Stomach (tissue), 9 donors: ENCODE measurements around the gene FAM107B. TPM values are rescaled to one million over a fixed set of nuclear protein-coding genes. Genes with fewer than 3 reads are reported as not detected.

Experiments used
- DNase-seq, 2 donors: peaks; one replicate each; pipeline versions ENCODE4 v3.0.0 to v3.0.0-alpha.2; 2013 to 2019
- H3K27ac ChIP-seq, 5 donors: fragments of 200-600 bp in 4 of 5; sonication (generic) in 4 of 5; one replicate each; pipeline ENCODE4 v1.5.1; 2013 to 2019; ENCODE audit warnings: mild to moderate bottlenecking in 1 of 5, moderate library complexity in 1 of 5
- H3K27me3 ChIP-seq, 3 donors: fragments of 200-600 bp; sonication (generic); one replicate each; pipeline ENCODE4 v1.5.1; 2017 to 2019; ENCODE audit warnings: mixed run types in 1 of 3
- H3K36me3 ChIP-seq, 4 donors: fragments of 200-600 bp; sonication (generic); 1 replicate in 3 of 4; 2 replicates in 1 of 4; pipeline ENCODE4 v1.5.1; 2016 to 2019
- H3K4me1 ChIP-seq, 4 donors: fragments of 200-600 bp; sonication (generic); one replicate each; pipeline ENCODE4 v1.5.1; 2016 to 2019
- H3K4me3 ChIP-seq, 4 donors: fragments of 200-600 bp; sonication (generic) in 3 of 4; one replicate each; pipeline ENCODE4 v1.5.1; 2016 to 2019; ENCODE audit warnings: mild to moderate bottlenecking in 1 of 4
- H3K9me3 ChIP-seq, 4 donors: fragments of 200-600 bp; sonication (generic); one replicate each; pipeline ENCODE4 v1.5.1; 2016 to 2019
- EP300 ChIP-seq: sonication (generic); formaldehyde crosslinking; IDR thresholded peaks from one replicate; pipeline ENCODE4 v1.6.1; 2017; ENCODE audit warnings: antibody characterized with exemption
- POLR2A ChIP-seq, 4 donors: fragments of 450-650 bp; IDR thresholded peaks; one replicate each; pipeline ENCODE4 v1.6.1; 2016; ENCODE audit warnings: antibody characterized with exemption in 4 of 4, control low read depth in 2 of 4, mild to moderate bottlenecking in 1 of 4, moderate library complexity in 1 of 4
- POLR2AphosphoS5 ChIP-seq, 3 donors: sonication (generic); formaldehyde crosslinking; IDR thresholded peaks; one replicate each; pipeline ENCODE4 v1.6.1; 2016; ENCODE audit warnings: antibody characterized with exemption in 3 of 3
- WGBS, 5 donors: extraction: QIAGEN DNeasy Blood & Tissue Kit in 3 of 5; methylation state at CpG; one replicate each; pipeline versions ENCODE4 v1.1.5 to v1.1.7; 2013 to 2018; 5-methylcytosine and 5-hydroxymethylcytosine counted together
- intact Hi-C: fragments of 100-400 bp; cut with DNase I; formaldehyde crosslinking; loops from one replicate; pipeline ENCODE4 v1.15.1; 2023; ENCODE audit warnings: low total_unique reads
- polyA plus RNA-seq, 3 donors: library from polyadenylated mRNA; stranded (reverse); fragments of 200-250 nt; gene quantifications; one replicate each; pipeline ENCODE4 v1.2.3, GENCODE V29; 2013
- total RNA-seq, 5 donors: library from RNA; depleted of rRNA; stranded (reverse); fragments of >200 nt; gene quantifications; one replicate each; pipeline versions ENCODE4 v1.1.0 to v1.2.3, GENCODE V29; 2014 to 2016
- TF ChIP-seq, protein P1 (sequence below), 7 experiments: fragments of 450-650 bp in 4 of 7; fragments of 200-600 bp in 3 of 7; sonication (generic) in 3 of 7; IDR thresholded peaks; one replicate each; pipeline ENCODE4 v1.5.1; 2016 to 2019; ENCODE audit warnings: antibody characterized with exemption in 7 of 7, control low read depth in 2 of 7, mild to moderate bottlenecking in 1 of 7
- donor health status: healthy with polysubstance abuse.
- donor health status: Bipolar disorder and iron deficiency.
- donor health status: healthy.

FAM107B gene
- total and polyA plus RNA-seq, 8 donors, result 18.7 to 397 (median 160) TPM

DNA sequence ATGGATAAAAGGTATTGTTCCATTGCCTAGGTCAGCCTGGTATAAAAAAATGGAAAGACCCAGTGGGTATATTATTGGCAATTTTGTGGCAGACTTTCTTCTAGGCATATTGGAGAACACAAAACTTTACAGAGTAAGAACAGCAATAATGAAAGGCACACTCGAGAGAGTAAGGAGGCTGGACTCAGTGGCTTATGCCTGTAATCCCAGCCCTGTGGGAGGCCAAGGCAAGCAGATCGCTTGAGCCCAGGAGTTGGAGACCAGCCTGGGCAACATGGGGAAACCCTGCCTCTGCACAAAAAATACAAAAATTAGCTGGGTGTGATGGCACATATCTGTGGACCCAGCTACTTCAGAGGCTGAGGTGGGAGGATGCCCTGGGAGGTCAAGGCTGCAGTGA, 158.2 kb downstream of the FAM107B start:
- Histone ChIP-seq H3K27me3 (no peaks in the 10 kb centered on the region), H3K9me3 (no peaks in the 10 kb centered on the region), H3K27ac (no peak overlapping the region), H3K4me3 (no peak overlapping the region), H3K36me3 (no peaks in the 10 kb centered on the region), H3K4me1 (peaks cover 7 to 58% (median 15%) of the 10 kb centered on the region in 4 donors)
- TF ChIP-seq, protein P1, sequence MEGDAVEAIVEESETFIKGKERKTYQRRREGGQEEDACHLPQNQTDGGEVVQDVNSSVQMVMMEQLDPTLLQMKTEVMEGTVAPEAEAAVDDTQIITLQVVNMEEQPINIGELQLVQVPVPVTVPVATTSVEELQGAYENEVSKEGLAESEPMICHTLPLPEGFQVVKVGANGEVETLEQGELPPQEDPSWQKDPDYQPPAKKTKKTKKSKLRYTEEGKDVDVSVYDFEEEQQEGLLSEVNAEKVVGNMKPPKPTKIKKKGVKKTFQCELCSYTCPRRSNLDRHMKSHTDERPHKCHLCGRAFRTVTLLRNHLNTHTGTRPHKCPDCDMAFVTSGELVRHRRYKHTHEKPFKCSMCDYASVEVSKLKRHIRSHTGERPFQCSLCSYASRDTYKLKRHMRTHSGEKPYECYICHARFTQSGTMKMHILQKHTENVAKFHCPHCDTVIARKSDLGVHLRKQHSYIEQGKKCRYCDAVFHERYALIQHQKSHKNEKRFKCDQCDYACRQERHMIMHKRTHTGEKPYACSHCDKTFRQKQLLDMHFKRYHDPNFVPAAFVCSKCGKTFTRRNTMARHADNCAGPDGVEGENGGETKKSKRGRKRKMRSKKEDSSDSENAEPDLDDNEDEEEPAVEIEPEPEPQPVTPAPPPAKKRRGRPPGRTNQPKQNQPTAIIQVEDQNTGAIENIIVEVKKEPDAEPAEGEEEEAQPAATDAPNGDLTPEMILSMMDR (IDR thresholded peaks at IDR 0.05), result no peak
- TF ChIP-seq EP300 (no peak), POLR2A (IDR thresholded peaks at IDR 0.05) (no peak), POLR2AphosphoS5 (IDR thresholded peaks at IDR 0.05) (no peak)
- no peak for DNase-seq
- 75 to 95% (median 85%) methylated on average over 2 of the region's 2 CpGs for WGBS, 5 donors
- intact Hi-C loops, result no loop called here

DNA sequence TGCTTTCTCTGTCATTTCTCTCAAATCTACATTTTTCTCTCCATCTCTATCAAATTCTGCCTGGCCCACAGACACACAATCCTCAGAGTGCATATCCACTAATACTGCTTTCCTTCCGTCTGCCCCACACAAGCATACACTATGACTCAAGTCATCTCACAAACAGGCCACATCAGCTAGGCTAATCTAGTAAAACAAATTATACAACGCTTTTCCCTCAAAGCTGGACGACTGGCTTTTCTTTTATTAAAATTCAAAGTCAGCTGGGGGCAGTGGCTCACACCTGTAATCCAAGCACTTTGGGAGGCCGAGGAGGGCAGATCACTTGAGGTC, 161.1 kb downstream of the FAM107B start:
- Histone ChIP-seq H3K4me3 (no peak overlapping the region), H3K36me3 (no peaks in the 10 kb centered on the region), H3K9me3 (no peaks in the 10 kb centered on the region), H3K27me3 (no peaks in the 10 kb centered on the region), H3K27ac (peak overlapping the region; percentile 19 to 69 (median 39)), H3K4me1 (peaks cover 8 to 76% (median 22%) of the 10 kb centered on the region in 4 donors)
- 46 to 72% (median 59%) methylated on average over 4 of the region's 4 CpGs for WGBS, 5 donors
- no peak for DNase-seq
- no peak for TF ChIP-seq POLR2AphosphoS5 (IDR thresholded peaks at IDR 0.05)
- no peak for TF ChIP-seq EP300
- TF ChIP-seq, protein P1 (IDR thresholded peaks at IDR 0.05), result no peak
- TF ChIP-seq POLR2A (IDR thresholded peaks at IDR 0.05), result no peak
- intact Hi-C loops, result no loop called here

DNA sequence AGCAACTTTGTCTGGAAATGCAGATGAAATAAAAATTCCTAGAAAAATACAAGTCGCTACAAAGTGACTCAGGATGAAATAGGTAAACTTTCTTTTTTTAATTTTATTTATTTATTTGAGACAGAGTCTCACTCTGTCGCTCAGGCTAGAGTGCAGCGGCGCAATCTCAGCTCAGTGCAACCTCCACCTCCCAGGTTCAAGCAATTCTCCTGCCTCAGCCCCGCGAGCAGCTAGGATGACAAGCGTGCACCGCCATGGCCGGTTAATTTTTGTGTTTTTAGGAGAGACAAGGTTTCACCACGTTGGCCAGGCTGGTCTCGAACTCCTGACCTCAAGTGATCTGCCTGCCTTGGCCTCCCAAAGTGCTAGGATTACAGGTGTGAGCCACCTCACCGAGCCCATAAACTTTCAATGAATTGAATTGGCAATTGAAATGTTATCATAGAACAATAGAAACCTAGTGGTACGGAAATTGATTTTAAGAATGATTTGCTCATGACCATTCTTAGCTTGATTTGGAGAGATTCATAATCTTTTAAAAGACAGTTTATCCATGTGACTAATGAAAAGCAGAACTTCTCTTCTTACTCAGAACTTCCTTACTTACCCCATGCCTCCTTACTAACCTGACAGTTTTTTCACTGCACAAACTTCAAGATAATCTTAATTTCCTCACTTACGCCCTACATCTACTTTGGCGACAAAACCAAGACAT, 161.7 kb downstream of the FAM107B start:
- TF ChIP-seq EP300 (no peak), POLR2A (IDR thresholded peaks at IDR 0.05) (no peak), POLR2AphosphoS5 (IDR thresholded peaks at IDR 0.05) (no peak)
- TF ChIP-seq, protein P1 (IDR thresholded peaks at IDR 0.05), result no peak
- WGBS, 5 donors, result 87 to 91% (median 90%) methylated on average over 15 of the region's 15 CpGs
- no peaks in the 10 kb centered on the region for H3K36me3 ChIP-seq
- intact Hi-C loops, result no loop called here
- DNase-seq, result no peak
- peaks cover 11 to 71% (median 22%) of the 10 kb centered on the region in 4 donors for H3K4me1 ChIP-seq
- no peaks in the 10 kb centered on the region for H3K27me3 ChIP-seq
- H3K4me3 ChIP-seq, result no peak overlapping the region
- no peaks in the 10 kb centered on the region for H3K9me3 ChIP-seq
- H3K27ac ChIP-seq, result peak overlapping the region; percentile 39 to 78 (median 63)

DNA sequence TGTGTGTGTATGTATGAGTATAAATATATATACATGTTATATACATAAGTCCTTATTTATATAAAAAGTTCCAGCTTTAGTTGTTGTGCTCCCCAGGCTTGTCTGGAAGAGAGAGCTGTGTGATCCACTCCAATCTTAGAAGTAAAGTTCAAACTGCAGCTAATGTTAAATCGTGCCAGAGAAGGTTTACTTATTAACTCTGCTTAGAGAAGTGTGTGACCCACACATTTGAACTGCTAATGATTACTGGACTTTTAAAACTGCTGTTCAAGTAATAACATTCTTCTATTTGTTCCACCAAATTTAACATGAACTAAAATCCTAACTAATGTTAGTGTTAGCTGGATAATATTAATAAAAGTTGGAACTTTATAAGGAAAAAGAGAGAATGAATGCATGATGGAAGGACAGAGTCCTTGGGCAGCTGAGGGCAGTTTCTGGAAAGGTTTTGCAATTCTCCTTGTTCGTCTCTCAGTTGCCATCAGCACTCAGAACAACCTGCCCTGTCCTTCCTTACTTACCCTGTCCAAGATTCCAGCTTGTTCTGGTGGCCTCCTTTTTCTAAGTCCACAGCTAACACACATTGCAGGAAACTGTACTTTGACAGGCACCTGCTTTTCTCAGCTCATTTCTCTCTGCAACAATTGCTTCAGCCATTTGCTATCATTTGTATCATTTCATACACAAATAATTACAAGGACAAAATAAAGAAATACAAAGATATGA, 162.6 kb downstream of the FAM107B start:
- WGBS, 5 donors, result 4 to 10% (median 5%) methylated on average over 2 of the region's 2 CpGs
- H3K27ac ChIP-seq, result peak overlapping the region; percentile 39 to 87 (median 63)
- H3K4me1 ChIP-seq, result peaks cover 11 to 62% (median 22%) of the 10 kb centered on the region in 4 donors
- no peaks in the 10 kb centered on the region for H3K36me3 ChIP-seq
- H3K9me3 ChIP-seq, result no peaks in the 10 kb centered on the region
- no peak overlapping the region for H3K4me3 ChIP-seq
- intact Hi-C loops, result no loop called here
- no peak for TF ChIP-seq POLR2AphosphoS5 (IDR thresholded peaks at IDR 0.05)
- TF ChIP-seq POLR2A (IDR thresholded peaks at IDR 0.05), result no peak
- TF ChIP-seq EP300, result no peak
- TF ChIP-seq, protein P1 (IDR thresholded peaks at IDR 0.05), result no peak
- DNase-seq, result peak in 1 of 2 donors; percentile 73
- H3K27me3 ChIP-seq, result no peaks in the 10 kb centered on the region
